ENCODE measurements around the gene SOWAHC. TPM values are rescaled to one million over a fixed set of nuclear protein-coding genes. Genes with fewer than 3 reads are reported as not detected.
"Not testable (repeated sequence)": the region's sequence is repeated elsewhere in the genome, so short reads cannot be mapped to it uniquely, and the experiment has no call there.

SOWAHC gene
- total RNA-seq, 1 experiment from 2014 or later, result 18.6 TPM

- no peak for TF ChIP-seq USF2 (CRISPR knock-in tag; IDR thresholded peaks at IDR 0.05)
- TF ChIP-seq TEAD4 (CRISPR knock-in tag; IDR thresholded peaks at IDR 0.05), result no peak
- TF ChIP-seq FOXP1 (CRISPR knock-in tag; IDR thresholded peaks at IDR 0.05; ENCODE audit: borderline replicate concordance), result no peak
- no peak for TF ChIP-seq ZNF671 (CRISPR knock-in tag; IDR thresholded peaks at IDR 0.05)
- TF ChIP-seq ZNF232 (CRISPR knock-in tag; IDR thresholded peaks at IDR 0.05), result no peak
- TF ChIP-seq JUN (CRISPR knock-in tag; IDR thresholded peaks at IDR 0.05), result no peak
- no peak for TF ChIP-seq HMGA2 (CRISPR knock-in tag; IDR thresholded peaks at IDR 0.05)
These were observed 38.8 kb upstream of the SOWAHC start (continued) for GRCh38 chr2:109575373-109575772.

- H3K27me3 Mint-ChIP-seq (ENCODE audit: low read depth); H3K27ac Mint-ChIP-seq; H3K4me3 Mint-ChIP-seq; ATAC-seq; DNase-seq (ENCODE audit: low spot score); H3K4me1 Mint-ChIP-seq; CTCF ChIA-PET; POLR2A ChIA-PET; H3K36me3 Mint-ChIP-seq; H3K9me3 Mint-ChIP-seq: not testable (repeated sequence)
These were observed 36.5 kb upstream of the SOWAHC start for GRCh38 chr2:109577630-109578029.

GRCh38 chr2:109582928-109583895 is 31.0 kb upstream of the SOWAHC start:
- TF ChIP-seq, protein P1, sequence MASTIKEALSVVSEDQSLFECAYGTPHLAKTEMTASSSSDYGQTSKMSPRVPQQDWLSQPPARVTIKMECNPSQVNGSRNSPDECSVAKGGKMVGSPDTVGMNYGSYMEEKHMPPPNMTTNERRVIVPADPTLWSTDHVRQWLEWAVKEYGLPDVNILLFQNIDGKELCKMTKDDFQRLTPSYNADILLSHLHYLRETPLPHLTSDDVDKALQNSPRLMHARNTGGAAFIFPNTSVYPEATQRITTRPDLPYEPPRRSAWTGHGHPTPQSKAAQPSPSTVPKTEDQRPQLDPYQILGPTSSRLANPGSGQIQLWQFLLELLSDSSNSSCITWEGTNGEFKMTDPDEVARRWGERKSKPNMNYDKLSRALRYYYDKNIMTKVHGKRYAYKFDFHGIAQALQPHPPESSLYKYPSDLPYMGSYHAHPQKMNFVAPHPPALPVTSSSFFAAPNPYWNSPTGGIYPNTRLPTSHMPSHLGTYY (CRISPR knock-in tag; IDR thresholded peaks at IDR 0.05), result no peak
- TF ChIP-seq ZNF219 (CRISPR knock-in tag; IDR thresholded peaks at IDR 0.05; ENCODE audit: borderline replicate concordance) (no peak), JUN (CRISPR knock-in tag; IDR thresholded peaks at IDR 0.05) (no peak), SMAD3 (CRISPR knock-in tag; IDR thresholded peaks at IDR 0.05; ENCODE audit: borderline replicate concordance) (no peak), NFE2L1 (CRISPR knock-in tag; IDR thresholded peaks at IDR 0.05) (no peak), CDX4 (CRISPR knock-in tag; IDR thresholded peaks at IDR 0.05; ENCODE audit: borderline replicate concordance) (no peak), HMGXB4 (CRISPR knock-in tag; IDR thresholded peaks at IDR 0.05) (no peak), GABPB1 (CRISPR knock-in tag; IDR thresholded peaks at IDR 0.05) (no peak), FOXK1 (CRISPR knock-in tag; IDR thresholded peaks at IDR 0.05) (no peak), CBFB (CRISPR knock-in tag; IDR thresholded peaks at IDR 0.05; ENCODE audit: low read depth) (no peak), E2F4 (CRISPR knock-in tag; IDR thresholded peaks at IDR 0.05; ENCODE audit: borderline replicate concordance, low read depth) (no peak), ZBTB21 (CRISPR knock-in tag; IDR thresholded peaks at IDR 0.05; ENCODE audit: borderline replicate concordance) (no peak), IRF1 (CRISPR knock-in tag; IDR thresholded peaks at IDR 0.05) (no peak), CREM (CRISPR knock-in tag; IDR thresholded peaks at IDR 0.05) (no peak), NR2C2 (CRISPR knock-in tag; IDR thresholded peaks at IDR 0.05) (no peak), MAX (CRISPR knock-in tag; IDR thresholded peaks at IDR 0.05) (no peak)
- TF ChIP-seq, protein P2, sequence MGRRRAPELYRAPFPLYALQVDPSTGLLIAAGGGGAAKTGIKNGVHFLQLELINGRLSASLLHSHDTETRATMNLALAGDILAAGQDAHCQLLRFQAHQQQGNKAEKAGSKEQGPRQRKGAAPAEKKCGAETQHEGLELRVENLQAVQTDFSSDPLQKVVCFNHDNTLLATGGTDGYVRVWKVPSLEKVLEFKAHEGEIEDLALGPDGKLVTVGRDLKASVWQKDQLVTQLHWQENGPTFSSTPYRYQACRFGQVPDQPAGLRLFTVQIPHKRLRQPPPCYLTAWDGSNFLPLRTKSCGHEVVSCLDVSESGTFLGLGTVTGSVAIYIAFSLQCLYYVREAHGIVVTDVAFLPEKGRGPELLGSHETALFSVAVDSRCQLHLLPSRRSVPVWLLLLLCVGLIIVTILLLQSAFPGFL (CRISPR knock-in tag; IDR thresholded peaks at IDR 0.05; ENCODE audit: borderline replicate concordance), result no peak
- peaks cover 30% of the 10 kb centered on the region for H3K36me3 Mint-ChIP-seq
- H3K27me3 Mint-ChIP-seq (ENCODE audit: low read depth), result no peaks in the 10 kb centered on the region; the same call in 1 of the 2 replicates
- ATAC-seq, result no peak
- 0 out of 2 replicates have a peak overlapping the region, but pooled peaks have one; percentile 0 for H3K27ac Mint-ChIP-seq
- CTCF ChIA-PET, result no interaction called here
- peaks cover 10% of the 10 kb centered on the region for H3K4me1 Mint-ChIP-seq
- POLR2A ChIA-PET, result interaction anchor here (0.6 kb wide), 1 partner anchor 9 kb away, joined by 3 read pairs; no protein-coding TSS in a partner anchor
- no peaks in the 10 kb centered on the region for H3K9me3 Mint-ChIP-seq
- H3K4me3 Mint-ChIP-seq, result no peak overlapping the region
- DNase-seq (ENCODE audit: low spot score), result no peak

Data from WTC11 (cell line).